ENCODE measurements around the gene BRD4.

DNA sequence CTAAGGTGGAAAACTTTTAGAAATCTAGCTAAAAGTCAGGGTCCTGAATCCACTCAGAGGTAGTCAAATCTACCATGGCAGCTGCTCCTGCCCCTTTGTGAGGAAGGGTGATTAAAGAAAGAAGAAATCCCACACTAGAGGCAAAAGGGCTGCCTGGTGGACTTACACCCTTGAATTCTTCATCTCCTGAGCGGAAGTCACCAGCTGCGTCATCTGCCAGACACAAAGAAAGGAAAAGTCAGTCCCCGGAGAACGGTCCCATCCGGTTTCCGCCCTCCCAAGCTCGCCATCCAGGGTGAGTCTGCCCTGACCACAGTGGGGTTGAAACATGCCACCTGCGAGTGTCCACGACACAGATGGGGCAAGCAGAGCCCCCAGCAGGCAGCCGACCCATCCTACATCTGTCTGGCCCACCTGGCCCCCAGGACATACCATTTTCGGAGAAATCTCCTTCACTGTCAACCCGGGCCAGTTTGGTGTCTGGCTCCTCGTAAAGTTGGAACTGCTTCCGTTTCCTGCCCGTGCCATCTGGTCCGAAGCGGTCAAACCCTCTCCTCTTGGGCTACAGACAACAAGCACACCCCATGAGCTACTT lies 39.5 kb upstream of the BRD4 start:
- TF ChIP-seq, protein P1, sequence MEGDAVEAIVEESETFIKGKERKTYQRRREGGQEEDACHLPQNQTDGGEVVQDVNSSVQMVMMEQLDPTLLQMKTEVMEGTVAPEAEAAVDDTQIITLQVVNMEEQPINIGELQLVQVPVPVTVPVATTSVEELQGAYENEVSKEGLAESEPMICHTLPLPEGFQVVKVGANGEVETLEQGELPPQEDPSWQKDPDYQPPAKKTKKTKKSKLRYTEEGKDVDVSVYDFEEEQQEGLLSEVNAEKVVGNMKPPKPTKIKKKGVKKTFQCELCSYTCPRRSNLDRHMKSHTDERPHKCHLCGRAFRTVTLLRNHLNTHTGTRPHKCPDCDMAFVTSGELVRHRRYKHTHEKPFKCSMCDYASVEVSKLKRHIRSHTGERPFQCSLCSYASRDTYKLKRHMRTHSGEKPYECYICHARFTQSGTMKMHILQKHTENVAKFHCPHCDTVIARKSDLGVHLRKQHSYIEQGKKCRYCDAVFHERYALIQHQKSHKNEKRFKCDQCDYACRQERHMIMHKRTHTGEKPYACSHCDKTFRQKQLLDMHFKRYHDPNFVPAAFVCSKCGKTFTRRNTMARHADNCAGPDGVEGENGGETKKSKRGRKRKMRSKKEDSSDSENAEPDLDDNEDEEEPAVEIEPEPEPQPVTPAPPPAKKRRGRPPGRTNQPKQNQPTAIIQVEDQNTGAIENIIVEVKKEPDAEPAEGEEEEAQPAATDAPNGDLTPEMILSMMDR (IDR thresholded peaks at IDR 0.05): no peak
- no peak for TF ChIP-seq POLR2A (IDR thresholded peaks at IDR 0.05)

Measured in vagina (tissue), 2 donors.